Measurements from ENCODE around the gene LMBR1L.
"Not testable (repeated sequence)": the region's sequence is repeated elsewhere in the genome, so short reads cannot be mapped to it uniquely, and the experiment has no call there.

Gene LMBR1L

DNA sequence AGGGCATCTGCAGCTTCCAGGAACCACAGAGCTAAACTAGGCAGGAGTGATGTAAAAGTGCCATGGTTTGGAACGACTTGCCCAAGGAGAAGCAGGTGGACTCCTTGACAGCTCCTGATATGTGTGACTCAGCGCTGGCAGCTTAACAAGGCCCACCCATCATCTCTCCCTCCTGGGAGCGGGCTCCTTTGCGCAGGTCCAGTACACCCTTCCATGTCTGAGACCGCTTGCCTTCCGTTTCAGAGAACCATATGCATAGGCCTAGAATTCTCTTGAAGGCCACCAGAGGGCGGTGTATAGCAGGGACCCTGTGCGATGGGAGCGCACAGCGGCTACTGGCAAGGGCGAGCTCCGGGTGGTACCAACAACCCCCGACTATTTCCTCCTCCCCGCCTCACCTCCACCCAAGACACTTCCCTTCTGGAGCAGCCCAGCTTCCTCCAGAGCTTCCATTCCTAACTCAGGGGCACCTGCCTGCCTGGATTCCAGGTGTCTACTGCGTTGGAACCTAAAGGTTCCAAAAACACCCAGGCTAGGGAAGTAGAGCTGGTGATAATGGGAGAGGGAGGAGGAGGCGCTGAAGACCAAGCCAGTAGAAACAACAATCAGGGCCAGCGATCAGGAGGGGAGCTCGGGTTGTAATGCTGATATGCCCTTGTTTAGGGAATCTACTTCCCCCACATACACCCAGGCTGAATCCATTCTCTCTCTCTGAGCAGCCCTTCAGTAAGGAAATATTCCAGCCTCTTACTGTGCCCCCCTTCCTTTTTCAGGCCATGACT is 22.3 kb downstream of the LMBR1L start:
- peak; percentile 94 for ATAC-seq
- DNase-seq, result peak; percentile 79

GRCh38 chr12:49086116-49086515 is 24.5 kb downstream of the LMBR1L start:
- DNase-seq (no peak), ATAC-seq (no peak)

DNA sequence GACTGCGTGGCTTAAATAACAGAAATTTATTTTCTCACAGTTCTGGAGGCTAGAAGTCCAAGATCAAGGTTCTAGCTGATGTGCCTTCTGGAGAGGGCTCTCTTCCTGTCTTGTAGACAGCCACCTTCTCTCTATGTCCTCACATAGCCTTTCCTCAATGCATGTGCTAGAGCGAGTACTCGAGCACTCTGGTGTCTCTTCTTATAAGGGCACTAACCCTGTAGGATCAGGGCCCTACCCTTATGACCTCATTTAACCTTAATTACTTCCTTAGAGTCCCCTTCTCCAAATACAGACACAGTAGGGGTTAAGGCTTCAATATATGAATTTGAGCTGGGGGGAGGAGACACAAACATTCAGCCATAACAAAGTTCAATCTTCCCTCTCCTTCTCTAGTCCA is 26.2 kb downstream of the LMBR1L start:
- ATAC-seq (no peak), DNase-seq (no peak)

DNA sequence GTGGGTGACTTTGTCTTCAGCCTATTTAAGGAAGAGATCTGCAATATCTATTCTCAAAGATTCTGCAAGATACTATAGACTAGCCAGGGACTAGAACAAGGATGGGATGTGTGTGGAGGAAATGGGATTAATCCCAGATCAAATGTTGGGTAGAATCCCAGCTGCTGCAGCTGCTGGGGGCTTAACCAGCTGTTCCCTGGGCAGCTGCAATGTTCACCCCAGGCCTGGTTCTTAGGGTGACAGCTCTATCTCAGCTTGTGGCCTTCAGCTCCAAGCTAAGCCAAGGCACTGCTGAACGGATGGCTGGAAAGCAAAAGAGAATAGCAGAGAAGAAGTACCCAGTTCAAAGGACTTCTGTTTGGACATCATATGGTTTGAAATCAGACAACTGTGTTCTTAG is 30.9 kb downstream of the LMBR1L start:
- ATAC-seq, result no peak
- no peak for DNase-seq

GRCh38 chr12:49070971-49071370 is 39.7 kb downstream of the LMBR1L start:
- DNase-seq (no peak), ATAC-seq (no peak)

DNA sequence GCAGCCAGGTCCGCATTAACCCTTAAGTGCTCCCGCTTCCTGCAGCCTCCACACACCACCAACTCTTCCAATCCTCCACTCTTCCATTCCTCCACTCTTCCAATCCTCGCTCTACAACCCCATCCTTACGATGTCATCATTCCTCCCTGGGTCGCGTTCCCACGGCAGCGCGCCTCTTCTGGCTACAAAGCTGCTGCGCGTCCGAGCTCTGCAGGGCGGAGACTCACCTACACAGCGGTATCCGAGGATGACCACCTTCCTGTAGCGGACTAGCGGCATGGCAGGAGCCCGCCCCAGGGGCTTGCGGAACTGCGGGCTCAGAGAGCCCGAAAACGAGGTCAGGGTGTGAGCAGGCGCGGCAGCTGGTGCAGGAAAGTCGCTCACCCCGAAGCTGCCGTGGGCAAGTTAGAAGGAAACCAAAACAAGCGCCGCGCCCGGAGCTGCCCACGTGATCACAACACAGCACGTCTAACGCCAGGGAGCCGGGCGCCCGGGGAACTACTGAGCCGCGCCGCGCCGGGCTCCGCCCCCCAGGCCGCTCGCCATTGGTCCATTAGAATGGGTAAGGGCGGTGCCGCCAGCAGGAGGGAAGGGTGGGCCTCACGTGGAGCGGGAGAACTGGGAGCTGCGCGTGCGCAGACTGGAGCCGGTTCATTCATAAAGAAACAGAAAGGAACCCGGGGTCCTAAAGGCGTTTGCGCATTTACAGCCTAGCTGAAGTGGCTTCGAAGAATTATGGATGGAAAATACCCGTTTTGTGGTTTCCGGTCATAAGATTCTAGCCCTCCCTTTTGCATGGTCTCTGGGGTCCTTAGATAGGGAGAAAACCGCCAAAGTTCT is 40.9 kb downstream of the LMBR1L start, which contains the start of gene RHEBL1:
Gene RHEBL1, minus strand, starts transcription at position 473 of the 840 bp plus-strand sequence. Its CDS starts 194 bp downstream, at position 279.
- ATAC-seq, result peak; percentile 100

DNA sequence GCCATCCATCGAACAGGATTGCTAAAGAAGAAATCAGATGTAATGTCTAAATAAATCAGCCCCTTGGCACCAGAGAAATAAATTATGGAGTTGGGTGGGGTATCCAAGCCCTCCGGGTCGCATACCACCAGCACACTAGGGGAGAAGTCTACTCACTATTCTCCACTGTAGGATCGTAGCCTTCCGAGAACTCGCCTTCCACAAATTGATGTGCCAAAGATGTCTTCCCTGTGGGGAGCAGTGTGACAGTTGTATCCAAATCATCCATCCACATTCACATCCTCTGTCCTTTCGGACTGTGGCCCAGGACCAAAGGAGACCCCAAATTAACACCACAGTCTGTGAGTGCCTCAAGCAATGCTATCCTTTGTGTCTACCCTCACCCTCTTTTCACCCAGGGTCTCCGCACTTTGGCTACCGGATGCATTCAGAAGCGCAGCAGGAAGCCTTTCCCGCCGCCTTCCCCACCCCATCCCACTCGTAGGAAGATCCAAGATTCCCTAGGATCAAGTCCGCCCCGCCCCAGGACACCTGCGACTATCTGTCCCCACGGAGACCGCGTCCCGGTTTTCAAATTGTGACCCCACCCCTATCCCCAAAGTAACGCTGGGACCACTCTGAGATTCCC is 41.7 kb downstream of the LMBR1L start:
- DNase-seq, result no peak
- ATAC-seq, result no peak

More for the DNA sequence above, 40.9 kb downstream of the LMBR1L start, which contains the start of gene RHEBL1:
- DNase-seq, result peak; percentile 99

DNA sequence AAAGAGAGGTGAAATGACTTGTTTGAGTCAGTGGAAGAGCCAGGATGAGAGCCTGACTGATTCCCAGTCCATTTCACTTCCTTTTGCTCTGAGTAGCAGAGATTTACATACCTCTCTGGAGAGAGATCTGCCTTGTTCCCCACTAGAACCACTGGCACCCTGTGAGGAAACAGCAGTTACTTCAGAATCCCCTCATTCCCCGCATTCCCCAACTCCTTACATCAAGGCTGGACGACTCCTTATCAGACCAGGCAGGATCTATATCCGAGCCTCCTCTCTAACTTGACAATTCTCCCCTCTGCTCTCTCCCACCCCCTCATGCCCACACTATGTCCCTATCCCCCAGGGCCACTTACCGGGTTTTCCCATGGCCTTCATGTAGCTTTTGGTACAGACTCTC is 44.5 kb downstream of the LMBR1L start:
- DNase-seq (no peak), ATAC-seq (no peak)

DNA sequence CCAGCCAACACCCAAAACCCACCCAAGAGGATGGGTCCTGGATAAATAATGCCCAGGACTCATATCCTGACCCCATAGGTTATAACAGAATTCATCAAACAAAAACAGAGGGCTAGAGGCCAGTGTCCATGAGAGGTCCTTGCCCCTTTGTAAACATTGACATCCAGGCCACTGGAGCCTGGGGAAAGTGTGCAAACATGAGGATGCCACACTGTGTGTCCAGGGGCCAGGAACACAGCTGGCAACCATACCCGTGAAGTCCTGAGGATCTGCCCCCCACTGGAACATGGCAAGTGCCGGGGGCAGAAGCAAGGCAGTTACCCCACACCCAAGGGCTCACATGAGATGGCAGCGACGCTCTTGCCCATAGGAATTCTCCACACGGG is 45.9 kb downstream of the LMBR1L start:
- DNase-seq (no peak), ATAC-seq (no peak)

DNA sequence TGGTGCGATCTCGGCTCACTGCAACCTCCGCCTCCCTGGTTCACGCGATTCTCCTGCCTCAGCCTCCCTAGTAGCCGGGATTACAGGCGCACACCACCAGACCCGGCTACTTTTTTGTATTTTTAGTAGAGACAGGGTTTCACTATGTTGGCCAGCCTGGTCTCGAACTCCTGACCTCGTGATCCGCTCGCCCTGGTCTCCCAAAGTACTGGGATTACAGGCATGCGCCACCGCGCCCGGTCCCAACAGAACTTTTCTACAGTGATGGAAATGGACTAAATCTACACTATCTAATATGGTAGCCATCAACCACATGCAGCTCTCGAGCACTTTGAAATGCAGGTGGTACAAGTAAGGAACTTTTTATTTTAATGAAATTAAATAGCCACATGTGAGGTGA is 48.7 kb downstream of the LMBR1L start:
- ATAC-seq, DNase-seq: not testable (repeated sequence)

- no peak for ATAC-seq
- no peak for DNase-seq
Measured at GRCh38 chr12:49061157-49061650, 49.4 kb downstream of the LMBR1L start.

- ATAC-seq (peak; percentile 78), DNase-seq (peak; percentile 90)
Measured at GRCh38 chr12:49060237-49061156, 50.1 kb downstream of the LMBR1L start, which contains the start of gene KMT2D. KMT2D (minus strand) TSS chr12:49060794; CDS start chr12:49055324, 5,470 bp downstream.

DNA sequence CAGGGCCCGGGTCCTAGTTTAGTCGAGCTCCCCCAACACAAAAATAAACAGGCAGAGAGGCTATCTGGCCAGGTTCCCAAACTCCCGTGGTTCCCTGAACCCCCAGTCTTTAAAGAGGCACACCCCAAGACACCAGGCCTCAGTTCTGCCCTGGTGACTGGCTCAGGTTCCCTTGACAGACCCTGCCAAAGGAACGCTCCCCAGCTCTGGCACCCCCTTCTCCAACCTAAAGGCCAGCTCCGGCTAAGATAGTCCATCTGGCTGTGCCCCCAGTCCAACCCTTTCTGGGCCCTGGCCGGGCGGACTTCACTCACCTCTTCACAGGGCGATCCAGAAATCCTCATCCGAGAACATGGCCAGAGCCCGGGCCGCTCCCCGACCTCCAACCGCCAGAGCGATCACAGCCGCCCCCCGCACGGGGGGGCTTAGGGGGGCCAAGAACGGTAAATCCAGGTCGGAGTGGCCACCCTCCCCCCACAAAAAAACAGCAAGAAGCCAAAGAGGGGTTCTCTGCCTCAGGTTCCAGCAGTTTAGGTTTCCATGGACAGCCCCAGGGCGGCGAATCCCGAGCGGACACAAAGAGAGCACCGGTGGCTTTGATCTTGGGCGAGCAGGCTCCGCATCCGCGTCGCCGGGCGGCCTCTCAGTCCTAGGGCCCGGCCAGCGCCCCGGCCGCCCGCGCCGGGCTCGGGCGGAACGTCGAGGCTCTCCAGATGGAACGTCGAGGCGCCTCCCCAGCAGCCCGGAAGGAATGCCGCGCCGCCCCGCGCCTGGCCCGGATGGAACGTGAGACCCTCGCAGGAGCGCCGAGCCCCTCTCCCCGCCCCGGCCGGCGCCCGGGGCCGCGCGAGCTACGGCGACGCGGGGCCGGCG is 51.1 kb downstream of the LMBR1L start:
- no peak for ATAC-seq

GRCh38 chr12:49059045-49059298 is 51.7 kb downstream of the LMBR1L start:
- no peak for DNase-seq
- ATAC-seq, result no peak

More for the DNA sequence above, 51.1 kb downstream of the LMBR1L start:
- peak; percentile 45 for DNase-seq

GRCh38 chr12:49058366-49059044 is 52.1 kb downstream of the LMBR1L start:
- ATAC-seq (no peak), DNase-seq (no peak)

GRCh38 chr12:49057888-49058287 is 52.8 kb downstream of the LMBR1L start:
- ATAC-seq, result no peak

DNA sequence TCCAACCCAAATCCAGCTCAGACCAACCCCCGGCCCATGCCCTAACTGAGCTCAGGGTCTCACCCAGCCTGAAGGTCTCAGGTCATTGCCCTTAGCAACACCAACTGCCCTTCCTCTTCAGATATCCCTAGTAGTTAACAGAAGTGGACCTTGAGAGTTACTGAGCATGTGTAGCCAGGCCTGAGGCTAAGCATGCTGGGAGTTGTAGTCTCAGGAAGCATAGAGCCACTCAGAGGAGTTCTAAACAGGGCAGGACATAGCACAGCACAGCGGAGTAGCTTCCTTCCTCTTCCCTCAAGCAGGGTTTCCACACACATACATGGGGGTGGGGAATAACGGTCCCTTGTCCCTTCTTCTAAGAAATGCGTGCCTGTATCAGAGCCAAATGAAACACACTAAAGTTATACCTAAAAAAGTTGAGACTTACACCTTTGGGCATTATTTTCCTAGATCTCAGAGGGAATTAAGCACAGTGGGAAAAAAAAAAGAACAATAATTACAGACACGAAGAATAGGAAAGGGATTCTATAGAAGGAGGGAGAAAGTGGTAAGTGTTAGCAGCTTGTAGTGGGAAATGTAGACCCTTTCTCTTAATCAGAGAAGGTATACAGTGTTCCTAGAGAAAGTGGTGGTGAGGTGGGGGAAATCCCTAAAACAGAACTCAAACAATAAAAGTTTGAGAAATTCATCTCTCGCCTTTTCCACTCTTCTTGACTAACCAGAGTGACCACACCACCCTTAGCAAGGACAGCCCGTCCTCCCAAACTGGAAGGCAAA is 54.5 kb downstream of the LMBR1L start:
- DNase-seq (peak; percentile 48), ATAC-seq (peak; percentile 79)

More at GRCh38 chr12:49057888-49058287, 52.8 kb downstream of the LMBR1L start:
- DNase-seq, result no peak

- DNase-seq (no peak), ATAC-seq (no peak)
Measured at GRCh38 chr12:49055092-49055491, 55.6 kb downstream of the LMBR1L start.

DNA sequence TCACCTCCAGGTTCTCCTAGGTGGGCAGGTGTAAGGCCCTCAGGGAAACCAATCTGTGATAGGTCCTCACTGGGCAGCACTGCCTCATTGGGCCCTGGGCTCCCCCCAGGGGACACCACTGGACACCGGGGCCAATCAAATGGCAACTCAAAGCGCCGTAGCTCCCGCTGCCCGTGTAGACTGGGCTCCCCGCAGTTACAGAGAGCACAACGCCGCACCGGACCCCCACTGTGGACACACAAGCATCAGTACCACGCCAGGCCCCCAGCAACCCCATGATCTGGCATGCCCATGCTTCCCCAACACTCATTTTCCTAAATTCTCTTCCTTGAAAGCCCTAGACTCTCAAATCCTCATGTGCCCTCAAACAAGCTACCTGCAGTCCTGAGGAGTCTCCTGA is 56.1 kb downstream of the LMBR1L start:
- DNase-seq (no peak), ATAC-seq (no peak)

Data from stimulated activated naive CD8-positive, alpha-beta T cell treated with anti-CD3 and anti-CD28 coated beads, Interleukin-15, Interleukin-2, amounts not matched to agents 100 U/mL and 50 U/mL, for 24 hours (primary cell).